KMS-11 (cell line): ENCODE data around the gene EIF4EBP2.

Source experiments
- H2AFZ ChIP-seq: fragments of 200-600 bp; sonication (generic); 2 replicates; pipeline ENCODE4 v1.6.1; 2016; ENCODE audit warnings: antibody characterized with exemption, mixed run types, low read depth
- H3K27ac ChIP-seq: fragments of 200-600 bp; sonication (generic); 2 replicates; pipeline ENCODE4 v1.6.1; 2016; ENCODE audit warnings: mild to moderate bottlenecking, mixed run types
- H3K27me3 ChIP-seq: fragments of 200-600 bp; sonication (generic); 2 replicates; pipeline ENCODE4 v1.6.1; 2017; ENCODE audit warnings: mild to moderate bottlenecking, low read depth, mixed run types, moderate library complexity; ENCODE audit not compliant: insufficient read depth
- H3K36me3 ChIP-seq: fragments of 200-600 bp; sonication (generic); 2 replicates; pipeline ENCODE4 v1.6.1; 2017; ENCODE audit warnings: mild to moderate bottlenecking, mixed run types; ENCODE audit not compliant: insufficient read depth
- H3K4me1 ChIP-seq: fragments of 200-600 bp; sonication (generic); 2 replicates; pipeline ENCODE4 v1.6.1; 2016; ENCODE audit warnings: mild to moderate bottlenecking, low read depth, mixed run types; ENCODE audit not compliant: poor library complexity, severe bottlenecking
- H3K4me2 ChIP-seq: fragments of 200-600 bp; sonication (generic); 2 replicates; pipeline ENCODE4 v1.7.0; 2016; ENCODE audit warnings: mild to moderate bottlenecking, mixed run types
- H3K4me3 ChIP-seq: fragments of 200-600 bp; sonication (generic); IDR thresholded peaks from 2 replicates; pipeline ENCODE4 v1.6.1; 2017; ENCODE audit warnings: low read depth, low read length, mixed read lengths; ENCODE audit not compliant: insufficient read depth
- H3K79me2 ChIP-seq: fragments of 200-600 bp; sonication (generic); 2 replicates; pipeline ENCODE4 v1.6.1; 2016; ENCODE audit warnings: low read depth, mixed run types; ENCODE audit not compliant: insufficient read depth
- H3K9ac ChIP-seq: fragments of 200-600 bp; sonication (generic); 2 replicates; pipeline ENCODE4 v1.6.1; 2016; ENCODE audit warnings: mild to moderate bottlenecking, mixed run types
- H4K20me1 ChIP-seq: fragments of 200-600 bp; sonication (generic); 2 replicates; pipeline ENCODE4 v1.6.1; 2016; ENCODE audit warnings: mild to moderate bottlenecking, mixed run types; ENCODE audit not compliant: insufficient read depth
- CTCF ChIP-seq: fragments of 200-600 bp; sonication (generic); conservative IDR thresholded peaks from 2 replicates; pipeline ENCODE4 v1.6.1; 2017; ENCODE audit warnings: low read depth, mild to moderate bottlenecking, antibody characterized with exemption, low read length, moderate library complexity, mixed read lengths

The EIF4EBP2 gene

GRCh38 chr10:70466951-70467350, 63.0 kb downstream of the EIF4EBP2 start:
- no peaks in the 10 kb centered on the region for H3K36me3 ChIP-seq
- H3K9ac ChIP-seq, result no peak overlapping the region
- no peaks in the 10 kb centered on the region for H4K20me1 ChIP-seq
- H3K4me3 ChIP-seq, result no peak overlapping the region
- no peak overlapping the region for H3K27ac ChIP-seq
- H3K27me3 ChIP-seq, result peaks cover 5% of the 10 kb centered on the region; the same call in 1 of the 2 replicates
- TF ChIP-seq CTCF, result no peak
- no peaks in the 10 kb centered on the region for H3K4me1 ChIP-seq
- no peak overlapping the region for H3K4me2 ChIP-seq
- no peak overlapping the region for H2AFZ ChIP-seq
- no peaks in the 10 kb centered on the region for H3K79me2 ChIP-seq

- Histone ChIP-seq H2AFZ (no peak overlapping the region), H3K27me3 (no peaks in the 10 kb centered on the region; the same call in 1 of the 2 replicates), H3K9ac (no peak overlapping the region), H3K4me3 (no peak overlapping the region), H3K4me1 (no peaks in the 10 kb centered on the region), H3K79me2 (no peaks in the 10 kb centered on the region), H4K20me1 (no peaks in the 10 kb centered on the region), H3K4me2 (no peak overlapping the region), H3K36me3 (no peaks in the 10 kb centered on the region), H3K27ac (no peak overlapping the region)
- TF ChIP-seq CTCF, result no peak
Measured at GRCh38 chr10:70472799-70473454, 69.0 kb downstream of the EIF4EBP2 start.

- H3K4me2 ChIP-seq, result no peak overlapping the region
- no peak overlapping the region for H3K27ac ChIP-seq
- no peak overlapping the region for H3K4me3 ChIP-seq
- H3K27me3 ChIP-seq, result no peaks in the 10 kb centered on the region; the same call in 1 of the 2 replicates
- no peaks in the 10 kb centered on the region for H3K4me1 ChIP-seq
- H3K9ac ChIP-seq, result no peak overlapping the region
- no peaks in the 10 kb centered on the region for H3K36me3 ChIP-seq
- H2AFZ ChIP-seq, result no peak overlapping the region
- no peak for TF ChIP-seq CTCF
- no peaks in the 10 kb centered on the region for H4K20me1 ChIP-seq
- H3K79me2 ChIP-seq, result no peaks in the 10 kb centered on the region
Measured at GRCh38 chr10:70474780-70475179, 70.8 kb downstream of the EIF4EBP2 start.

- Histone ChIP-seq H3K27ac (no peak overlapping the region), H3K4me1 (no peaks in the 10 kb centered on the region), H3K79me2 (no peaks in the 10 kb centered on the region), H3K4me2 (no peak overlapping the region), H3K4me3 (no peak overlapping the region), H3K36me3 (no peaks in the 10 kb centered on the region), H2AFZ (no peak overlapping the region), H3K27me3 (no peaks in the 10 kb centered on the region; the same call in 1 of the 2 replicates), H4K20me1 (no peaks in the 10 kb centered on the region), H3K9ac (no peak overlapping the region)
- TF ChIP-seq CTCF, result no peak
Measured at GRCh38 chr10:70475661-70476060, 71.7 kb downstream of the EIF4EBP2 start.
